ENCODE data around the gene KCNIP1. TPM values are rescaled to one million over a fixed set of nuclear protein-coding genes. Genes with fewer than 3 reads are reported as not detected.
"Not testable (repeated sequence)": the region's sequence is repeated elsewhere in the genome, so short reads cannot be mapped to it uniquely, and the experiment has no call there.

KCNIP1 gene
- total RNA-seq, 1 donor from 2014 or later, result not detected

DNA sequence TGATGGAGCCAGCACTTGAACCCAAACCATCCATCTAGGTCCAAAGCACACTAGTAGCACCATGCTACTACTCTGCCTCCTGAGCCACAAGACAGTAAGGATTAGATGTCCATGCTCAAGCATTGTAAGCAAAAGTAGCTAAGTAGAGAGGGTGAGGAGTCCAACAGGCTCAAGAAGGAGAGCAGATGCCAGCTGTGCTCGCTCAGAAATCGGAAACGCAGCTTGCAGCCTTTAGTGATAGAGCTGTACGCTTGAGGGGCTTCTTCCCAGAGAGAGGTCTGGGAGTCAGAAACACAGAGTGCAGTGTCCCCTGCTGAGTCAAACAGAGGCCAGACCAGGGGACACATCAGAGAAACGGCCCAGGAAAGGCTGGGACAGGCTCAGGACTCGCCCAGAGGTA is 247.0 kb downstream of the KCNIP1 start:
- no peak for DNase-seq (ENCODE audit: low spot score)

DNA sequence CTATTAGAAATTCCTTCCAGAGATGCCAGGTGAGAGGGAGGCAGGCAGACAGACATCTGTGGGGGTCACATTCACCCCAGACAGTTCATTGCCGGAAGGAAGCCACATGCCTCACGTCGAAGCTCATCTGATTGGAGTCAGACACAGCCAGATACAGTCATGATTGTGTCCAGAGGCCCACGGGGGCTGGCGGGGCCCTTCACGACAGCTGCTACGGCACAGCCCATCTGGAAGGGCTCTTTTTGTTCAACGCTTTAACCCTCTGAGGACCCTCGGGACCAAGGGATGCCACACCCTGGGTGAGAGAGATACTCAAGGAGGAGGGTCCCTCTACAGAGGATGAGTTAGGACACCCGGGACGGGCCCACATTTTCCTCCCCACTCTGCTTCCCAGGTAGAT is 247.8 kb downstream of the KCNIP1 start:
- DNase-seq (ENCODE audit: low spot score), result no peak

DNA sequence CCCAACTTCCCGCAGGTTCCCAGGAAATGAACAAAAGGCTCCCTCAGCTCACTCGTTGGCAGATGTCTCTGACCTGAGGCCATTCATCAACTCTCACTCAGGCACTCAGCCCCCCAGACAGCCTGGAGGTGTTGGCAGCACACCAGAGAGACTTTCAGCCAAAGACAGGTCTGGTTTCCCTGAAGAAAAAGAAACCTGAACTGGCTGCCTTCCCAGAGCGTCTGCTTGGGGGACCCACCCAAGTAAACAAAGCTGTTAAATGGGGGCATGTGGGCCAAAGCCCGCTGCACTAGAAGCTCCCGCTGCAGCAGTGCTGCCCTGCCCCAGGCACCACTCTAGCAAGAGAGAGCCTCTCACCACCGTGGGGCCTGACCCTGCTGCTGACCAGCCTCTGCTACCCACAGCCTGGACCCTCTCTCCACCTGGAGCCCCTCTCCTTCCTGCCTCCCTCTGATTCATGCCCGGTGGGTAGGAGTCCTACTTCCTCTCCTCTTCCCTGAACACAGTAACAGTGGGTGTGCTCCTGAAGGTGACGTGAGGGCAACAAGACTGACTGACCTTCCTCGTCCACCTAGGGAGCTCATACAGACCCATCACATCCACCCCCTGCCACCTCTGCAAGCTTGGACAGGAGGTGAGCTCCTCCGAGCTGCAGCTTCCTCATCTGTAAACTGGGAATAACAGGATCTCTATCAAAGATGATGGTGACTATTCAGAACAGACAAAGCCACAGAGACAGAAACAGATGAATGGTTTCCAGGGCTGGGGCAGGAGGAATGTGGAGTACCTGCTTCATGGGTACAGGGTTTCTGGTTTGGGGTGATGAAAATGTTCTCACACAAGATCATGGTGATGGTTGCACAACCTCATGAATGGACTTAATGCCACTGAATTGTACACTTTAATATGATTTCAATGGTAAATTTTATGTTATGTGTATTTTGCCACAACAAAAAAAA is 248.7 kb downstream of the KCNIP1 start:
- DNase-seq (ENCODE audit: low spot score), result no peak

DNA sequence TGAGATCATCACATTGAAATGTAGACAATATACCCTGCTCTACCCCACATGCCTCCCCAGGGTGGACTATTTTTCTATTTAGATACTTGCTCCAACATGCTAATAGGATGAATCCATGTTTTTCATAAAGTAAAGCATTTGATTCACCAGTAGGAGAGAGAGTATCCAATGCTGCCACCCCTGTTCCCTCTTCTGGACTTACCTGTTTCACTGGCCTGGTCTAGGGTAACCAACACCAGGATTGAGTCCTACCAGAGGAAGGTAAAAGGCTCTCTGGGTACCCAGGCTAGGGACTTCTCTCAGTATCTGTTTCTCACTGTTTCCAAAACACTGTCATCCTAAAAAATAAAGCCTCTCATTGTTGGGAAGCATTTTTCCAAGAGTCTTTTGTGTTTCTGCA is 249.5 kb downstream of the KCNIP1 start:
- no peak for DNase-seq (ENCODE audit: low spot score)

DNA sequence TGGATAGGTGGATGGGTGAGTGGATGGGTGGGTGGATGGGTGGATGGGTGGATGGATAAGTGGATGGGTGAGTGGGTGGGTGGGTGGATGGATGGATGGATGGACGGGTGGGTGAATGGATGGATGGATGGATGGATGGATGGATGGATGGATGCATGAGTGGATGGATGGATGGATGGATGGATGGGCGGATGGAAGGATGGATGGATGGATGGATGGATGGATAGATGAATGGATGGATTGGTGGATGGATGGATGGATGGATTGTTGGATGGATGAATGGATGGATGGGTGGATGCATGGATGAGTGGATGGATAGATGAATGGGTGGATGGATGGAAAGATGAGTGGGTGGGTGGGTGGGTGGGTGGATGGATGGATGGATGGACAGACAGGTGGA is 250.7 kb downstream of the KCNIP1 start:
- DNase-seq (ENCODE audit: low spot score), result not testable (repeated sequence)

DNA sequence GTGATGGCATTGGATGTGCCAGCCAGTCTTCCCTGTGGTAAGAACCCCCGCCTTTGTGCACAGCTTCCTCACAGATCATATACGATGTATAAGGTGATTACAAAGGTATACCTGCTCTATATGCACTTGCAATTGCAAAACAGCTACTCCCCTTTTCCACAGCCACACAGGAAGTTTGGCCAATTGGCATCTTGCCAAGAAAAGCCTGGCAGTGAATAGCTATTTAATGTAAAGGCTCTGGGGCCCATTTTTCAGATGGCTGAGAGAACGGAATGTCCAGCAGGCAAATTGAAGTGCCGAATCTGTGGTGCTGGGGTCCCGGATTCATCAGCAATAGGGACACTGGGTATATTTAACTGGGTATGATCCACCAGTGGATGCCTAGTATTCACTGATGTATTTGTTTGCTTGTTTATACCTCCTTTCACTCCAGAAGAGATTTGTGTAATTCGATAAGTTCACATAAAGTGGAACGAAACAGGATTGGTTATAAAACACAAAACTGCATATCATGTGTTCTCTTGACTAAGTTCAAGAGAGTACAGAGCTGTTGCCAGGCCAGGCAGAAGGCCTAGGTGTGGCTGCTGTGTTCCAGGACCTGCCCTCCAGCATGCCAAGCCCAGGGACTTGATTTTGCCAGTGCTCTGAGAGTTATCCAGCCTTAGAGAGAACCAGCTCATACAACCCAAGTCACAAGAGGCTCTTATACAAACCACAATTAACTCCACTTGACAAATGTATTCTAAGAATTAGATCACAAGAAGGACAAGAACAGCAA is 252.0 kb downstream of the KCNIP1 start:
- no peak for DNase-seq (ENCODE audit: low spot score)

DNA sequence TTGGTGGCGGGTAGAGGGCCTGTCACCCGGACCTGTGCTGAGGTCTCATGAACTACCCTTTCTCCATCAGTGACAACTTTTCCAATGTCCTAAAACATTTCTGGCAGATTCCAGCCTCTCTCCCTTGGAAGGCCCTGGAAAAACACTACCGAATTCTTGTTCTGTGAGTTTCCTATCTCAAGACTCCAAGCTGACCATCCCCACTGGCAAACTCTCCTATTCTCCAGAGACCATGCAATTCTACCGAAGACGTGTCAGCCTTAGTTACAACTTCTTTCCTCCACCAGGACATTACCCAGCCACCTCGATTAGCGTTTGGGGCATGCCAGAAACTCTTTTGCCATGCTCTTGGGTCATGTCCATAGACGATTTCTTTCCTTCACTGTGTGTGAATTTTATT is 252.9 kb downstream of the KCNIP1 start:
- DNase-seq (ENCODE audit: low spot score), result no peak

DNA sequence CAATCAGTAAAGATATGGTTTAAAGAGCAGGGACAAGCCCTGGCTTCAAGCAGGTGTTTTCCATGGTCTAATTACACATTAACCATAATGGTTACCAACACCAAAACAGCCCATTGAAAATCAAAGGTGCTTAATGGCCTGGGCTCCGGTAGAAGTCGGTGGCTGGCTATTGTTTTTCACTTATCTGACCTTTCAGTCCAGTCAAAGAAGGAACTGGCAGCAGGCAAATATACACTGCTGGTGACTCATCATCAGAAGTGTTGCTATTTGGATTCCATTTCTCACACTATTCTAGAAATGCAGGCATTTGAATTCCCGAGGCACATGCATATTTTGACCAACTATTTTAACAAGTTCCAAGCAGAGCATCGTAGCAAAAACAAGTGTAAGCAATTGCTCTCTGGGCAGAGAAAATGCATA is 253.4 kb downstream of the KCNIP1 start:
- DNase-seq (ENCODE audit: low spot score), result no peak

DNA sequence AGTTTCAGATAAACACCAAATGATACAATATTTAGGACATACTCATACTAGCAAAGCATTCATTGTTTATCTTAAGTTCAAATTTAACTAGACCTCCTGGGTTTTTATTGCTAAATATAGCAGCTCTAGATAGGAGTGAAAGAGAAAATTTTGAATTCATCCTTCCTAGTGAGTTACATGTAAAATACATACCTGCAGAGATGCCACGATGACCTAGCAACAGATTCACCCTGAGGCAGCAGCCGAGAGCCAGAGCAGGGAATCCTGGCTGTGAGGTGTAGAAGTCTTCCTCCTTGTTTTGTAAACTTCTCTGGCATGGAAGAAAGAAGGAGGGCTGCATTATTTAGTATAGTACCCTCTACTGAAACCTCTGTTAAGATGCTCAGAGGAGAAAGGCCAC is 253.8 kb downstream of the KCNIP1 start:
- no peak for DNase-seq (ENCODE audit: low spot score)

DNA sequence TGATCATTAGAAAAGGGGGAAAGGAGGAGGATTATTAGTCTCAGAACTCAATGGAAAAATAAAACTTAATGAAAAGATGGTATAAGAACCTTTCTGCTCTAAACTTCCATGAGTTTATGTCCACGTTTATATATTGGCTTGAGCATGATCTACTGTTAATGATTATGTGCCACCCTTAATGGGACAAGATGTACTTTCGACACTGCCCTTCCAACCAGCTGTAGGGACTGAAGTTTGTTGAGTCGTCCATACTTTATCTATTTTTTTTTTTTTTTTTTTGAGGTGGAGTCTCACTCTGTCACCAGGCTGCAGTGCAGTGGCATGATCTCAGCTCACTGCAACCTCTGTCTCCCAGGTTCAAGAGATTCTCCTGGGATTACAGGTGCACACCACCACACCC is 254.7 kb downstream of the KCNIP1 start:
- DNase-seq (ENCODE audit: low spot score), result no peak

DNA sequence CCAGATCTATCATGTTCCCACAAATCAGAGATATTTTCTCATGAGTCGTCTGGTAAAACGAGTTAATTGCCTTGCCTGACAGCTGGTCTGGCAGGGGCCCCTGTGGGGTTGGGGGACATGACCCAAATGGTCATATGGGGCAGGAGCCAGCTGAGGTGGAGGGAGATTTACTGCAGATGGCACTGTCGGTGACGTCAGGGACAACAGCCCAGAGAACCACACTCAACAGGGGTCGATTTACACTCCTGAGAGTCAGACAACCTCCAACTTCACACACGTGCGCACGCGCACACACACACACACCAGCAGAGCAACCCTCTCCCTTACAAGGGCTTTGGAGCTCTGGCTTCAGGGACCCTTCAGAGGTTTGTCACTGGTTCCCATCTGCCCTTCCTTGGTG is 256.3 kb downstream of the KCNIP1 start:
- no peak for DNase-seq (ENCODE audit: low spot score)

DNA sequence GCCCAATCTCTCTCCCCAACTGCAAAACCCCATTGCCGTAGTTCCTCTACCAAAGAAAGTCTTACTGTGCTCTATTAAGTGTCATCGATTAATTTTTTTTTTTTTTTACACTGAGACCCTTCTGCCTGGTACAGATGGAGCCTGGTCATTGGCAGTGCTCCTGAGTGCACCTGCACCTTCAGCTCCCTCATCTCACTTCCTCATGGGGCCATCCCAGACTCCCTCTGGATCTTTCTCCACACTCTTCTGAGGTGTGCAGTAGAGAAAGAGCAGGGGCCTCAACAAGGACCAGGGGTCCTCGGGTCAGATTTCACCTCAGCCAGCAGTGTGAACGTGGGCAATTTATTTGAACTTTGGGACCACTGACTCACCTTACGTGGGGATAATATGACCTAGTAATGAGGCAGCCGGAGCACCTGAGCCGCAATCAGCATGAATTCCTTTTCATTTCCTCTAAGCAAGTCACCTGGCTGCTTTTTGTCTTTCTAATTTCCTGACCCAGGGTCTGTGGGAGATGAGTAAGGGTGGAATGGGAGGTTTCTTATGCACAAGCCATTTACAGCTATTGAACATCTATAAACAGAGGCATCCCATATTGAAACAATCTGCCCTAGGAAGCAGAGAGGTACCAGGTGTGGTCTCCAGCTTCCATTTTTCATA is 257.4 kb downstream of the KCNIP1 start:
- no peak for DNase-seq (ENCODE audit: low spot score)

DNA sequence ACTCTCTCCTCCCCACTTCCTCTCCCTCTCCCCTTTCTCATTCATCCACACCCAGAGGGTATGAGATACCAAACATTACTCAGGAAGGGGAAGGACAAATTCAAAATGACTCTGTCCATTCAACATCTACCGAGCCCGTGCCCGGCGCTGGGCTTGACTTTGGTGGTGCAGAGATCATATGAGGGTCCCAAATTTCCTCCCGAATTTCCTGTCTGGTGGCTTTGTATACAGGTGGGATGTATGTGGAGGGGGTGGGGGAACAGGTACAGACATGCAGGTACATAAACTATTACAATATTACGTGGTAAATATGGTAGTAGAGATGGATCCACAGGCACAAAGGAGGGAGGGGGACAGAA is 257.9 kb downstream of the KCNIP1 start:
- no peak for DNase-seq (ENCODE audit: low spot score)

DNA sequence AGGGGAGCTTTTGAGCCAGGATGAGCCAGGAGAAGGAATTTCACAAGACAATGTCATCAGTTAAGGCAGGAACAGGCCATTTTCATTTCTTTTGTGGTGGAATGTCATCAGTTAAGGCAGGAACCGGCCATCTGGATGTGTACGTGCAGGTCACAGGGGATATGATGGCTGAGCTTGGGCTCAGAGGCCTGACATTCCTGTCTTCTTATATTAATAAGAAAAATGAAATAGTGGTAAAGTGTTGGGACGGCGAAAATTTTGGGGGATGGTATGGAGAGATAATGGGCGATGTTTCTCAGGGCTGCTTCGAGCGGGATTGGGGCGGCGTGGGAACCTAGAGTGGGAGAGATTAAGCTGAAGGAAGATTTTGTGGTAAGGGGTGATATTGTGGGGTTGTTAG is 258.5 kb downstream of the KCNIP1 start:
- DNase-seq (ENCODE audit: low spot score), result not testable (repeated sequence)

DNA sequence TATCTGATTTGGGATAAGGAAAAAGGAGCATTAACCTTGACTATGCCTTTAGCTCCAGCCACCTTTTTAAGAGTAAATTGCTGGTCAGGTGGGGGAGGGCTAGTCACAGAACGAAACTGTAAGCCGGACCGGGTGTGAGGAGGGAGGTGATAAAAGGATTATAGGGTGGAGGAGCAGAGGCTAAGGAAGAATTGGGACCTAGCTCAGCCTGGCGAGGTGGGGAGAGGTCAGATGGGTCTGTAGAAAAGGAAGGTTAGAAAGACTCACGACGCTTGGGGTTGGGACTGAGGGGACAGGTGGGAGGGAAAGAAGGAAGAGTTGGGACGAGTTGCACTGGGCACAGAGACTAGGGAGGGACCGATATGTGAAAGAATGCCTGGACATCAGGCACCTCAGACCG is 262.0 kb downstream of the KCNIP1 start:
- not testable (repeated sequence) for DNase-seq (ENCODE audit: low spot score)

DNA sequence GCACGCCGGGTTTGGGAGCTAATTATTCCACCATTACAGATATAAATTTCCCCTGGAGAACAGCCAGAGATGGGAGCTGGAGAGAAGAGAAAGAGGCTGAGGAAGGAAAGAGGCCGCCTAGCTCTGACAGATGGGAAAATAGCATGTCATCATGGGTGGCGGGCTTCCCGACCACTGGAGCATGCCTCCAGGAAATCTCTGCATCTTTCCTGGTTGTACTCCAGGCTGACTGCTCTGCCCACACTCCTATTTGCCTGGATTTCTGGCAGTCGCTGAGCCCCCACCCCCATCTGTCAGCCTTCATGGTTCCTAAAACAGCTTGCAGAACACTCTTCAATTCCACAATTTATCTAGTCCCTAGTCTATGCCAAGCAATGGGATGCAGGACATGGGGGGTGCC is 265.4 kb downstream of the KCNIP1 start:
- no peak for DNase-seq (ENCODE audit: low spot score)

DNA sequence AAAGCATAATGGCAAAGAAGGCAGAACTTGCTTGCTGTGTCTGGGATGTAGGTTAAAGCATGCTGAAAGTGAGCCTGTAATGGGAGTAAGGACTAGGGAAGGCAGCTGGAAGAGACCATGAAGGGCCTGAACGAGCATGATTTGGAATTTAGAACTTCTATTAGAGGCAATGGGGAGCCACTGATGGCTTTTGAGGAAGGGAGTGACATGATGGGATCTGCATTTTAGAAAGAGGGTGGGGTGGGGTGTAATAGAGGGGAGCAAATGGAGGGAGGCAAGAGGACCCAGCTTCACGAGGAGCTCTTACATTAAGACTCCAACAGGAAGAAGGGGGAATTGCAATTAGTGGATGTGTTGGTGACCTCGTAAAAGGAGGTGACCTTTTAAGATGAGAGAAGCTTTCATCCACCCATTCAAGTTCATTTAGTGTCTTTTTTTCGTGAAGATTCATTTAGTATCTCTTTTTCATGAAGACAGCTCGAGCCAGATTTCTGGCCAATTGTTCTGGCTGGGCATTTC is 266.1 kb downstream of the KCNIP1 start:
- DNase-seq (ENCODE audit: low spot score), result no peak

DNA sequence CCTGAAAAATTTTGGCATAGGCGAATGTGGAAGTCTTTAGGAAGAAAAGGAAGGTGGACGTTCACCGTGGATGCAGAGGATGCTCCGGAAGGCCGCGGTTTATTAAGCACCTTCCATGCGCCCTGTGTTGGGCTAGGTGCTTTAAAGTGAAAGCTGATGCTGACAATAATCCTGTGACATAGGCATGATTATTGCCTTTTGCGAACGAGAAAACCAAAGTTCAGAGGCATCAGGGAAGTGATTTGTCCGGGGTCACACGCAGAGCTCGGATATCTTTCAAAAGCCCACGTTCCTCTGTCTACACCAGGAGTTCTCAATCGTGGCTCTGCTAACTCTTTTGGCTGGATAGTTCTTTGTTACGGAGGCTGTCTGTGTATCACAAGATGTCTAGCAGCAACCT is 267.7 kb downstream of the KCNIP1 start:
- no peak for DNase-seq (ENCODE audit: low spot score)

DNA sequence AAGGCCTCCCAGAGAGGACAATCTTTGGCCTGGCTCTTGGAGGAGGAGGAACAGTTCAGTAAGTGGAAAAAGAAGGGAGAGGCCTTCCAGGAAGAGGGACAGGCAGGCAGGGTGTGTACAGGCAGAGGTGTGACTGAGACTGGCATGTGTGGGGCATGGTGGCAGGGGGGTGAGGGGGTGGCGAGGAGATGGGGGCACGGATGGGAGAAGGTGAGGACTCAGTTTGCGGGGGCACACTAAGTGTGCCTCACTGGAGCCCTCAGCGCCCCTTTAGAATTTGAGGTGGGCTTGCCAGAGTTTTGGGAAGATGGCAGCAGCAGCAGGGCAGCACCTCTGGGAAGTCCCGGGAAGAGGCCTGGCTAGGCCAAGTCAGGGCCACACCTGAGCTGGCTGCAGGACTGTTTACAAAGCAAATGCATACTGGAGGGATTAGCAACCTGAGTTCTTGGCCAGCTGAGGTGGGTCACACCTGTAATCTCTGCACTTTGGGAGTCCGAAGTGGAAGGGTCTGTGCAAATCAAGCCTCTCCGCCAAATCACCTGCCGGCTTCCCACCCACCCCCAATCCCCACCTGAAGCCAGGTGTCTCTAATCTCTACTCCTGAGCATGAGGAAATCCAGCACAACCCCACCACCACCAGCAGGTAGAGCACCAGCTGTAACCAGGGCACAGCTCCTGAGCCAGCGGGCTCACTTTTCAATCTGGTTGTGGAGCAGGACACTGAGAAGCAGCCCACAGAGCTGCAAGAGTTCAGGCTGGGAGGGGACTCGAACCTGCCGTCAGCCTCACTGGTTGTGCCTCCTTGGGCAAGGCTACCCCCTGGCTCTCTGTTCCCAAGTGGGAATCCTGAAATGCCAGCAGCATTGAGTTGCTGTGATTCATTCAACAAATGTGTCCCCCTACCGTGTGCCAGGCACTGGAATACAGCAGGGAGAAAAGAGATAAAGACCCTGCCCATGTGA is 269.5 kb downstream of the KCNIP1 start:
- DNase-seq (ENCODE audit: low spot score), result no peak

DNA sequence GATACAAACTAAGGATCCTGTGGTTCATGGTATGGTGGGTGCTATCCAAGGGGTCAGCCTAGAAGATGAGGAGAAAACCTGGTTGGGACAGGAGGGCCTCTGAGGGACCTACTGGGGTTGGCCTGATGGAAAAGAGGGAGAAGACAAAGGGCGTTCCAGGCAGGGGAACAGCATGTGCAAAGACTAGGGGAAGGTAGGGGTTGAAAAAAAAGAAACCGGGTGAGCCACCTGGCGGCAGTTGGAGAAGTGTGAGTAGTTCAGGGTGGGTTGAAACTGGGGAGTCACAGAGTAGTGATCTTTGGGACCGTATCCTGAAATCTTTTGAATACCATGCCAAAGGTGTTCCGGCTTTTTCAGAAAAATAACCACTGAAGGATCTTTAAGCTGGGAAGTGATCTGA is 271.0 kb downstream of the KCNIP1 start:
- no peak for DNase-seq (ENCODE audit: low spot score)

DNA sequence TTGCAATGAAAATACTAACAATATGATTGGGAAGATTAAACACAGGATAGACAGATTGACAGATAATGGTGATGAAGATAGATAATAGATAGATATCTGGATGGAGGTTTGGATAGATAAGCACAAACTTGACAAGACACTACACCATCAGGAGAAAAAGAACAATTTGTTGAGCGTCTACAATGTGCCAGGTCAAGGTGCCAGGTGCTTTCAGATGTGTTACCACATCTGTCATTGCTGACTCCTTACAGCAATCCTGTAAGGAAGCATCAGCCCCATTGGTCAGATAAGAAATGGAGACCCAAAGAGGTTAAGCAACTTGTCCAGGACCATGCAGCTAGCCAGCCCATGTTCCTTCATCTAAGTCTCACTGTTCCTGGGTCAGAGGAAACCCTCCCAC is 278.1 kb downstream of the KCNIP1 start:
- DNase-seq (ENCODE audit: low spot score), result no peak
